Activated T-helper 1 cell treated with Interleukin-2 at 50 U/mL for 16 hours (primary cell): ENCODE data around the gene CCND3.

Experiments used
- DNase-seq: peaks from one replicate; pipeline ENCODE4 v3.0.0-alpha.2; 2020; ENCODE audit warnings: low read depth

Gene CCND3

GRCh38 chr6:41941280-41942066 is at the start of gene CCND3:
Gene CCND3, minus strand, starts transcription at chr6:41941808. Its CDS starts 159 bp downstream, at chr6:41941649.
- peak; percentile 76 for DNase-seq

GRCh38 chr6:41986339-41986738 is 44.7 kb upstream of the CCND3 start:
- DNase-seq, result no peak

GRCh38 chr6:41984623-41985022 is 43.0 kb upstream of the CCND3 start:
- DNase-seq, result no peak

GRCh38 chr6:41976794-41977484 is 35.3 kb upstream of the CCND3 start:
- DNase-seq, result no peak

- no peak for DNase-seq
These were observed 33.7 kb upstream of the CCND3 start for GRCh38 chr6:41975276-41975675.

GRCh38 chr6:41974281-41974825 is 32.7 kb upstream of the CCND3 start:
- DNase-seq, result no peak

GRCh38 chr6:41972826-41973225 is 31.2 kb upstream of the CCND3 start:
- DNase-seq, result no peak

- no peak for DNase-seq
These were observed 28.8 kb upstream of the CCND3 start for GRCh38 chr6:41970436-41970846.

GRCh38 chr6:41967312-41968287 is 26.0 kb upstream of the CCND3 start:
- no peak for DNase-seq

GRCh38 chr6:41966961-41967311 is 25.3 kb upstream of the CCND3 start:
- DNase-seq, result no peak

- no peak for DNase-seq
These were observed 24.8 kb upstream of the CCND3 start for GRCh38 chr6:41966214-41966920.

GRCh38 chr6:41965429-41966213 is 24.0 kb upstream of the CCND3 start:
- no peak for DNase-seq

- no peak for DNase-seq
These were observed 22.7 kb upstream of the CCND3 start for GRCh38 chr6:41964201-41964887.

GRCh38 chr6:41963371-41963770 is 21.8 kb upstream of the CCND3 start:
- DNase-seq, result no peak

GRCh38 chr6:41960028-41960427 is 18.4 kb upstream of the CCND3 start:
- no peak for DNase-seq

- no peak for DNase-seq
These were observed 16.6 kb upstream of the CCND3 start for GRCh38 chr6:41958022-41958856.

- DNase-seq, result no peak
These were observed 15.5 kb upstream of the CCND3 start for GRCh38 chr6:41957117-41957516.

- DNase-seq, result no peak
These were observed 13.8 kb upstream of the CCND3 start for GRCh38 chr6:41955412-41955811.

- DNase-seq, result no peak
These were observed 13.1 kb upstream of the CCND3 start for GRCh38 chr6:41954668-41955067.
